Astrocyte (in vitro differentiated cells and primary cell): Measurements from ENCODE around the gene UPF2.

Experiments used
- CTCF ChIP-seq: IDR thresholded peaks from 2 replicates; pipeline ENCODE4 v1.5.1; 2011; ENCODE audit warnings: low read depth, mild to moderate bottlenecking, inconsistent platforms, low read length, moderate library complexity; ENCODE audit not compliant: insufficient read depth
- EZH2 ChIP-seq: IDR thresholded peaks from 2 replicates; pipeline ENCODE4 v1.6.1; 2012; ENCODE audit warnings: mild to moderate bottlenecking, low read length, inconsistent platforms; ENCODE audit not compliant: insufficient read depth

GRCh38 chr10:12068449-12069269 is 26.1 kb upstream of the UPF2 start, which contains the start of gene DHTKD1:
- no peak for TF ChIP-seq CTCF
- TF ChIP-seq EZH2, result no peak
